GM13977 (cell line): Measurements from ENCODE around the gene SELENOP.

ENCODE experiments used
- DNase-seq: peaks from one replicate; pipeline ENCODE4 v3.0.0; 2012; ENCODE audit warnings: low spot score
- in situ Hi-C: fragments of 300-500 bp; cut with MboI; formaldehyde crosslinking; loops from one replicate; pipeline ENCODE4 v1.12.0; 2022; ENCODE audit warnings: low sequenced_read_pairs, low pct_unique_long_range_greater_than_20kb, mixed read lengths, inconsistent platforms; ENCODE audit not compliant: unreplicated experiment
- TF ChIP-seq, protein P1 (sequence below): IDR thresholded peaks from 2 replicates; pipeline ENCODE4 v1.5.1; 2012; ENCODE audit warnings: mild to moderate bottlenecking, control low read depth; ENCODE audit not compliant: insufficient read depth; ENCODE audit errors: extremely low read depth, missing control alignments

Gene SELENOP

GRCh38 chr5:42813533-42813932 lies 1.8 kb upstream of the SELENOP start:
- in situ Hi-C loops, result no loop called here
- TF ChIP-seq, protein P1, sequence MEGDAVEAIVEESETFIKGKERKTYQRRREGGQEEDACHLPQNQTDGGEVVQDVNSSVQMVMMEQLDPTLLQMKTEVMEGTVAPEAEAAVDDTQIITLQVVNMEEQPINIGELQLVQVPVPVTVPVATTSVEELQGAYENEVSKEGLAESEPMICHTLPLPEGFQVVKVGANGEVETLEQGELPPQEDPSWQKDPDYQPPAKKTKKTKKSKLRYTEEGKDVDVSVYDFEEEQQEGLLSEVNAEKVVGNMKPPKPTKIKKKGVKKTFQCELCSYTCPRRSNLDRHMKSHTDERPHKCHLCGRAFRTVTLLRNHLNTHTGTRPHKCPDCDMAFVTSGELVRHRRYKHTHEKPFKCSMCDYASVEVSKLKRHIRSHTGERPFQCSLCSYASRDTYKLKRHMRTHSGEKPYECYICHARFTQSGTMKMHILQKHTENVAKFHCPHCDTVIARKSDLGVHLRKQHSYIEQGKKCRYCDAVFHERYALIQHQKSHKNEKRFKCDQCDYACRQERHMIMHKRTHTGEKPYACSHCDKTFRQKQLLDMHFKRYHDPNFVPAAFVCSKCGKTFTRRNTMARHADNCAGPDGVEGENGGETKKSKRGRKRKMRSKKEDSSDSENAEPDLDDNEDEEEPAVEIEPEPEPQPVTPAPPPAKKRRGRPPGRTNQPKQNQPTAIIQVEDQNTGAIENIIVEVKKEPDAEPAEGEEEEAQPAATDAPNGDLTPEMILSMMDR, result no peak
- DNase-seq, result no peak

GRCh38 chr5:42812620-42813019 lies 928 bp upstream of the SELENOP start:
- TF ChIP-seq, protein P1, result no peak
- DNase-seq, result no peak
- in situ Hi-C loops, result no loop called here

GRCh38 chr5:42810834-42811590 lies 680 bp downstream of the SELENOP start:
- no peak for DNase-seq
- TF ChIP-seq, protein P1, result no peak
- in situ Hi-C loops, result no loop called here

GRCh38 chr5:42808888-42809611 lies 2.6 kb downstream of the SELENOP start:
- TF ChIP-seq, protein P1, result no peak
- in situ Hi-C loops, result no loop called here
- no peak for DNase-seq

DNA sequence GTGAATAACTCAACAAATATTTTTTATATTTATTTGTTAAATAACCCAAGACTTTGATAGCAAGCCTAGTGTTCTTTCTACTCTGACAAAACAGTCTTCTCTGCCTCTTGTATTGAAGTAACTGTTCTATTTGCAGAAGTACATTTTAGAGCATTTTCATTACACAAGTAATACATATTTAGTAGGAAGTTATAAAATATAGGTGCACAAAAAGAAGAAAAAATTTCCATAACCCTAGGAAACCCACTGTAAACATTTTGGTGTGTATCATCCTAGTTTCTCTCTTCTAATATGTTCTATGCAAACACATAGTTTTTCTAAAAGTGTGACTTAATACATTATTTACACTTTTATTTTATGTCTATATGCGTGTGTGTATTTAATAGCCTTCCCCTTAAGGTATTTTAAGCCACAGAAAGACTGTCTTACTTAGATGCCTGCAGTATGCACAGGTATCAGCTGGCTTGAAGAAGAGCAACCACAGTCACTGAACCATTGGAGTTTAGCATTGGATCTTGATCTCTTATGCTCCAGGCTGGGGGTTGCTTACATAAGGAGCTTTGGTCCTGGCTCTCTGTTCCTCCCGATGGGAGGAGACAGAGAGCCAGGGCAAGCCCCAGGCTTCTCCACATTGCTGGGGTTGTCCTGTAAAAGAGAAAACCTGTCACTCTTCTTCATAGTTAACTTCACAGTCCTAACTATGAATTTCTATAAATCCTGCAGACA lies 3.8 kb downstream of the SELENOP start:
- DNase-seq, result no peak
- TF ChIP-seq, protein P1, result no peak
- in situ Hi-C loops, result no loop called here

DNA sequence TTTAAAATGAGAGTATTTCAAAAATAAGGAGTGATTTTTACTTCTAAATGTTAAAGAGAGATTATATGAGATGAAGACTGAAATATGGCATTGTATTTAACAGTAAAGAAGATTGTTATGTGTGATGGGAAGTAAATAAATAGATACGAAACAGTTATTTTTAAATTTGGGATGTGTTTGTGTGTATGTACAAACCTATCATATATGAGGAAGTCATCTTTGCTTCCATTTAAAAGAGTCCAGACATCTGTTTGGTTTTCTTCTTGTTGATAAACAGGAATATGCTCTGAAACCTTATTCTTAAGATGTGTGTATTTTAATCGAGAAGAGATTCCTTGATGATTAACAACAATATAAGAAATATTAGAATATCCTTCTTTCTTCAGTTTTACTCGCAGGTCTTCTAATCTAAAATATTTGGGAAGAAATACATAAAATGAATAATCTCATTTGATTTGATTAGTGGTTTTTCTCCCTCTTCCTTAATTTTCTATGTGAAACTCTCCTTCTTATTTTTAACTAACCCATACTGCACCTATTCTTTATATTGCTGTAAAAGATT lies 4.9 kb downstream of the SELENOP start:
- in situ Hi-C loops, result no loop called here
- DNase-seq, result no peak
- TF ChIP-seq, protein P1, result no peak
